Transverse colon (tissue), 4 donors: ENCODE data around the gene MAP2K5. TPM values are rescaled to one million over a fixed set of nuclear protein-coding genes. Genes with fewer than 3 reads are reported as not detected.

Experiments
- DNase-seq: peaks from one replicate; pipeline ENCODE4 v3.0.0-alpha.2; 2019
- H3K27ac ChIP-seq, 4 donors: fragments of 200-600 bp; sonication (generic); 2 replicates each; pipeline ENCODE4 v1.5.1; 2016 to 2018; ENCODE audit warnings: inconsistent platforms in 4 of 4
- H3K27me3 ChIP-seq: fragments of 200-600 bp; sonication (generic); 2 replicates; pipeline ENCODE4 v1.5.1; 2017; ENCODE audit warnings: inconsistent platforms
- H3K36me3 ChIP-seq, 4 donors: fragments of 200-600 bp; sonication (generic); 2 replicates each; pipeline ENCODE4 v1.5.1; 2017 to 2019; ENCODE audit warnings: inconsistent platforms in 4 of 4
- H3K4me1 ChIP-seq, 4 donors: fragments of 200-600 bp; sonication (generic); 2 replicates each; pipeline ENCODE4 v1.5.1; 2017 to 2020; ENCODE audit warnings: inconsistent platforms in 4 of 4
- H3K4me3 ChIP-seq, 4 donors: fragments of 200-600 bp; sonication (generic); 1 replicate in 1 of 4; 2 replicates in 3 of 4; pipeline versions ENCODE4 v1.5.1 to v1.6.1; 2017 to 2019; ENCODE audit warnings: inconsistent platforms in 4 of 4
- H3K9me3 ChIP-seq, 2 donors: fragments of 200-600 bp; sonication (generic); 2 replicates each; pipeline ENCODE4 v1.5.1; 2017 to 2019; ENCODE audit warnings: inconsistent platforms in 2 of 2
- EP300 ChIP-seq: sonication (generic); formaldehyde crosslinking; IDR thresholded peaks from one replicate; pipeline ENCODE4 v1.6.1; 2017; ENCODE audit warnings: antibody characterized with exemption, low read depth
- POLR2A ChIP-seq: fragments of 450-650 bp; IDR thresholded peaks from one replicate; pipeline ENCODE4 v1.6.1; 2016; ENCODE audit warnings: antibody characterized with exemption, mild to moderate bottlenecking, moderate library complexity
- POLR2AphosphoS5 ChIP-seq, 3 donors: sonication (generic); formaldehyde crosslinking; IDR thresholded peaks; one replicate each; pipeline ENCODE4 v1.6.1; 2016; ENCODE audit warnings: antibody characterized with exemption in 3 of 3
- WGBS, 2 donors: methylation state at CpG; one replicate each; pipeline ENCODE4 v1.1.5; 2018; ENCODE audit warnings: low coverage in 1 of 2; 5-methylcytosine and 5-hydroxymethylcytosine counted together
- in situ Hi-C, 4 donors: fragments of 200-750 bp; cut with MboI; loops; one replicate each; pipeline versions ENCODE4 v1.15.0 to v1.15.1; 2017; ENCODE audit warnings: low sequenced_read_pairs in 3 of 4, low pct_ligation_motif_present in 1 of 4, low pct_unique_long_range_greater_than_20kb in 1 of 4
- intact Hi-C: fragments of 100-400 bp; cut with DNase I; formaldehyde crosslinking; loops from one replicate; pipeline ENCODE4 v1.15.1; 2023; ENCODE audit warnings: low total_unique reads
- total RNA-seq, 4 donors: library from RNA; depleted of rRNA; stranded (reverse); fragments of >200 nt; gene quantifications; one replicate each; pipeline ENCODE4 v1.1.0, GENCODE V29; 2016
- TF ChIP-seq, protein P1 (sequence below), 5 experiments: fragments of 200-600 bp in 3 of 5; fragments of 450-650 bp in 2 of 5; sonication (generic) in 3 of 5; IDR thresholded peaks; 1 replicate in 2 of 5; 2 replicates in 3 of 5; pipeline ENCODE4 v1.5.1; 2016 to 2017; ENCODE audit warnings: antibody characterized with exemption in 5 of 5, inconsistent platforms in 3 of 5, mild to moderate bottlenecking in 2 of 5, moderate library complexity in 1 of 5

The MAP2K5 gene
- total RNA-seq, 4 donors from 2014 or later: 19.8 to 320 (median 21.1) TPM

DNA sequence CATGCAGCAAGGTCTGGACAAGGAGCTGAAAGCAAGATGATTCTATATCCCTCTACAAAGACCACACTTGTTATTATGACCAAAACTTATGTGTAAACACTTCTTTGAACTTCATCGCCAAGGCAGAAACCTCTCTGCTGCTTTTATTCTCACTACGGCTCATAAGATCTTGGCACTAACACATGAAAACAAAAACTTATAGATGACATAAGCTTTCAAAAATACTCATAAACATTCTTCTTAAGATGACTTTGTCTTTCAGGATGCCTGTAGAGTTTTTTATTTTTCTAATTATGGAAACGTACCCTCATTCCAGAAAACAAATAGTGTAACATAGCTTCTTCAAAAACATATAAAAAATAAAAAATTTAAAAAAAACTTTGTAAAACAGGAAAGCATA lies 34.1 kb upstream of the MAP2K5 start:
- intact Hi-C loops: no loop called here
- DNase-seq: no peak
- 80 to 93% methylated on average over 3 of the region's 3 CpGs for WGBS, 2 donors
- in situ Hi-C loops: loop anchor here in 1 of 4 donors (10.0 kb wide), 1 partner anchor 326 kb away; no protein-coding TSS in a partner anchor
- Histone ChIP-seq H3K4me1 (no peaks in the 10 kb centered on the region), H3K27ac (no peak overlapping the region), H3K36me3 (peaks cover 0 to 1% (median 0%) of the 10 kb centered on the region in 4 donors), H3K9me3 (no peaks in the 10 kb centered on the region), H3K27me3 (no peaks in the 10 kb centered on the region), H3K4me3 (no peak overlapping the region)
- TF ChIP-seq POLR2AphosphoS5 (IDR thresholded peaks at IDR 0.05) (no peak), POLR2A (no peak), EP300 (no peak)
- TF ChIP-seq, protein P1, sequence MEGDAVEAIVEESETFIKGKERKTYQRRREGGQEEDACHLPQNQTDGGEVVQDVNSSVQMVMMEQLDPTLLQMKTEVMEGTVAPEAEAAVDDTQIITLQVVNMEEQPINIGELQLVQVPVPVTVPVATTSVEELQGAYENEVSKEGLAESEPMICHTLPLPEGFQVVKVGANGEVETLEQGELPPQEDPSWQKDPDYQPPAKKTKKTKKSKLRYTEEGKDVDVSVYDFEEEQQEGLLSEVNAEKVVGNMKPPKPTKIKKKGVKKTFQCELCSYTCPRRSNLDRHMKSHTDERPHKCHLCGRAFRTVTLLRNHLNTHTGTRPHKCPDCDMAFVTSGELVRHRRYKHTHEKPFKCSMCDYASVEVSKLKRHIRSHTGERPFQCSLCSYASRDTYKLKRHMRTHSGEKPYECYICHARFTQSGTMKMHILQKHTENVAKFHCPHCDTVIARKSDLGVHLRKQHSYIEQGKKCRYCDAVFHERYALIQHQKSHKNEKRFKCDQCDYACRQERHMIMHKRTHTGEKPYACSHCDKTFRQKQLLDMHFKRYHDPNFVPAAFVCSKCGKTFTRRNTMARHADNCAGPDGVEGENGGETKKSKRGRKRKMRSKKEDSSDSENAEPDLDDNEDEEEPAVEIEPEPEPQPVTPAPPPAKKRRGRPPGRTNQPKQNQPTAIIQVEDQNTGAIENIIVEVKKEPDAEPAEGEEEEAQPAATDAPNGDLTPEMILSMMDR (IDR thresholded peaks at IDR 0.05): no peak

DNA sequence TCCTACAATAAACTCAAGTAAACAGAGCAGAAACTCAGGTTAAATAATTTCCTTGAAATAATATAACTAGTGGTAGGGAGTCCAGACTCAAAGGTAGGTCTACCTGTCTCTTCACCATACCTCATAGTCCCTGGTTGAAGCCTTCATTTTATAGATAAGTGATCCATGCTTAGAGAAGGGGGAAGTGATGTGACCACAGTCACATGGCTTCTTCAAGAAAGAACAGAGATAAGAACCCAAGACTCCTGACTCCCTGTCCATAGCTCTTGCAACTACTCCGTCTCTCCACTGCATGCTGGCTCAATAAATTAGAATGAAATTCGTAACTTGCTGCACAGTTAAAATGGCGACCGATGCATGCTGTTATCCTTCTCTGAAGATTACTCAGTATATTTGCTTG lies 32.6 kb upstream of the MAP2K5 start:
- no peaks in the 10 kb centered on the region for H3K27me3 ChIP-seq
- H3K4me3 ChIP-seq: no peak overlapping the region
- in situ Hi-C loops: loop anchor here in 2 of 4 donors (10.0 kb wide), 1 partner anchor 325 kb away; no protein-coding TSS in a partner anchor
- peaks cover 0 to 12% (median 0%) of the 10 kb centered on the region in 4 donors for H3K36me3 ChIP-seq
- TF ChIP-seq POLR2AphosphoS5 (IDR thresholded peaks at IDR 0.05) (no peak), EP300 (no peak), POLR2A (no peak)
- TF ChIP-seq, protein P1 (IDR thresholded peaks at IDR 0.05): no peak
- no peaks in the 10 kb centered on the region for H3K9me3 ChIP-seq
- DNase-seq: no peak
- 95% methylated on average over 4 of the region's 4 CpGs; no CpG with 5 or more reads in 1 of the 2 donors for WGBS, 2 donors
- no peak overlapping the region for H3K27ac ChIP-seq
- H3K4me1 ChIP-seq: no peaks in the 10 kb centered on the region
- intact Hi-C loops: no loop called here

DNA sequence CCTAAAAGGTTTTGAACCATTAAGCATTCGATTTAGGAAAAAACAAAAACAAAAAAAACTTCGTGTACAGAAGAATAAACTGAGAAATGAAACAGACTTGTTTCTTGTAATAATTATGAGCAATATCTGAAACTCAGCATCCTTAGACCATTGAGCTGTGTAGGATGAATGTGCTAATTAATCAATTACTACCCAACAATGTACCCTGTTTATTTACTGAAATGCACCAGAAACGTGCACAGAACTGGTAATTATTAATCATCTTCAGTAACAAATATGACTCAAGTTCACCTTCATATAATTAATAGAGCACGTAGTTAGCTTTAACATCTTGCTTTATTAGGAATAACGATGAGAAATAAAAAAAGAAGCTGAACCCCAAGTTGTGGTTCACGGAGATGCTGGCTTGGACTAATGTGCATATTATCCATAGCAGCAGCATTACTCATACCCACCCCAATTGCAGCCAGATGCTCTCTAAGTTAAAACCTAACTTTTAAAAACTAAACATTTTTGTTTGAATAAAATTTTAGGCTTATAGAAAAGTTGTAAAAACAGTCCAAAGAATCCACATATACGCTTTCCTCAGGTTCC lies 31.8 kb upstream of the MAP2K5 start:
- TF ChIP-seq, protein P1 (IDR thresholded peaks at IDR 0.05): no peak
- TF ChIP-seq POLR2A (no peak), POLR2AphosphoS5 (IDR thresholded peaks at IDR 0.05) (no peak), EP300 (no peak)
- intact Hi-C loops: no loop called here
- no peaks in the 10 kb centered on the region for H3K27me3 ChIP-seq
- peaks cover 0 to 12% (median 0%) of the 10 kb centered on the region in 4 donors for H3K36me3 ChIP-seq
- no peak overlapping the region for H3K4me3 ChIP-seq
- no peak overlapping the region for H3K27ac ChIP-seq
- in situ Hi-C loops: loop anchor here in 1 of 4 donors (10.0 kb wide), 1 partner anchor 324 kb away; no protein-coding TSS in a partner anchor
- no peak for DNase-seq
- 83 to 84% methylated on average over 7 of the region's 7 CpGs for WGBS, 2 donors
- no peaks in the 10 kb centered on the region for H3K9me3 ChIP-seq
- H3K4me1 ChIP-seq: no peaks in the 10 kb centered on the region

DNA sequence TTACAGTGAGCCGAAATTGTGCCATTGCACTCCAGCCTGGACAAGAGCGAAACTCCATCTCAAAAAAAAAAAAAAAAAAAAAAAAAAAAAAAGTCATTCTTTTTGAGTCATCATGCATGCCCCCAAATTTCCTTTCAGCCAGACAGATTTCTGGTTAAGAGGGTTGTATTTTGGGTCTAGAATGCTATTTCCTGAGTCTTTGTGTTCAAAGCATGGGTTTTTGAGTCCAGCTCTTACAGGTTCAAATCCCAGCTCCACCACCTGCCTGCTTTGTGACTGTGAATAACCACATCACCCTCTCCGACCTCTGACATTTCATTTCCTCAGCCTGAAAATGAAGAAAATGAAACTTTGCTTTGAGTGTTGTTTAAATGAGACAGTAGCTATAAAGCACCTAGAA lies 30.9 kb upstream of the MAP2K5 start:
- 82 to 92% methylated on average over 2 to 3 of the region's 3 CpGs for WGBS, 2 donors
- Histone ChIP-seq H3K4me1 (no peaks in the 10 kb centered on the region), H3K36me3 (peaks cover 0 to 12% (median 0%) of the 10 kb centered on the region in 4 donors), H3K27me3 (no peaks in the 10 kb centered on the region), H3K4me3 (no peak overlapping the region), H3K9me3 (no peaks in the 10 kb centered on the region), H3K27ac (no peak overlapping the region)
- DNase-seq: no peak
- in situ Hi-C loops (loop anchor here in 1 of 4 donors (10.0 kb wide), 1 partner anchor 323 kb away; no protein-coding TSS in a partner anchor), intact Hi-C loops (no loop called here)
- TF ChIP-seq, protein P1 (IDR thresholded peaks at IDR 0.05): no peak
- TF ChIP-seq POLR2AphosphoS5 (IDR thresholded peaks at IDR 0.05) (no peak), POLR2A (no peak), EP300 (no peak)
